A673 (cell line): ENCODE data around the gene MKNK2. TPM values are rescaled to one million over a fixed set of nuclear protein-coding genes. Genes with fewer than 3 reads are reported as not detected.

Experiments
- BruUV-seq: library from RNA; stranded (reverse); fragments of 400-500 nt; replicated peaks from 2 replicates; lab custom pipeline; 2021; lab: Mats Ljungman, UMichigan
- CTCF ChIA-PET: fragments of 300-600 bp; sonication (Branson Sonifier 250); formaldehyde crosslinking; loops from one replicate; lab custom pipeline; 2022; ENCODE audit warnings: antibody characterized with exemption; lab: Charles Lee
- POLR2A ChIA-PET: fragments of 300-600 bp; sonication (Branson Sonifier 250); formaldehyde crosslinking; loops from one replicate; lab custom pipeline; 2022; ENCODE audit warnings: antibody characterized with exemption; ENCODE audit not compliant: low non-redundant PET; lab: Charles Lee
- DNase-seq: peaks from one replicate; pipeline ENCODE4 v3.0.0-alpha.2; 2015; ENCODE audit warnings: low spot score
- H3K27ac ChIP-seq: fragments of 200-600 bp; sonication (generic); 2 replicates; pipeline ENCODE4 v1.5.1; 2016; ENCODE audit warnings: mixed run types, low read depth, mild to moderate bottlenecking, mixed read lengths, antibody characterized with exemption, low read length; ENCODE audit not compliant: poor library complexity, severe bottlenecking
- H3K27me3 ChIP-seq: fragments of 200-600 bp; sonication (generic); replicated peaks from 2 replicates; pipeline ENCODE4 v1.6.1; 2017; ENCODE audit warnings: mixed run types, low read depth, mild to moderate bottlenecking, mixed read lengths, antibody characterized with exemption, low read length; ENCODE audit not compliant: insufficient read depth, poor library complexity
- H3K36me3 ChIP-seq: fragments of 200-600 bp; sonication (generic); 2 replicates; pipeline ENCODE4 v1.6.1; 2016; ENCODE audit warnings: mixed run types, mild to moderate bottlenecking, mixed read lengths, antibody characterized with exemption, low read length; ENCODE audit not compliant: insufficient read depth, poor library complexity, severe bottlenecking
- H3K4me1 ChIP-seq: fragments of 200-600 bp; sonication (generic); 2 replicates; pipeline ENCODE4 v1.6.1; 2017; ENCODE audit warnings: mixed run types, mild to moderate bottlenecking, mixed read lengths, antibody characterized with exemption, low read length; ENCODE audit not compliant: insufficient read depth, poor library complexity, severe bottlenecking
- H3K4me3 ChIP-seq: fragments of 200-600 bp; sonication (generic); 2 replicates; pipeline ENCODE4 v1.5.1; 2016; ENCODE audit warnings: low read depth, mixed run types, mild to moderate bottlenecking, mixed read lengths, low read length; ENCODE audit not compliant: poor library complexity, severe bottlenecking
- H3K9me3 ChIP-seq: fragments of 200-600 bp; sonication (generic); 2 replicates; pipeline ENCODE4 v1.6.1; 2016; ENCODE audit warnings: mixed run types, low read depth, mild to moderate bottlenecking, mixed read lengths, antibody characterized with exemption, low read length; ENCODE audit not compliant: poor library complexity, severe bottlenecking
- CTCF ChIP-seq: fragments of 300-800, 200-600 bp; sonication (generic); conservative IDR thresholded peaks from 2 replicates; pipeline ENCODE4 v1.5.1; 2017; ENCODE audit warnings: low read depth, mild to moderate bottlenecking, antibody characterized with exemption, low read length, moderate library complexity, mixed read lengths
- EZH2 ChIP-seq: fragments of 200-600 bp; sonication (generic); IDR thresholded peaks from 2 replicates; pipeline ENCODE4 v1.6.1; 2017; ENCODE audit warnings: borderline replicate concordance, low read depth, mild to moderate bottlenecking, mixed read lengths, antibody characterized with exemption, low read length; ENCODE audit not compliant: poor library complexity, severe bottlenecking
- intact Hi-C: fragments of 100-400 bp; cut with micrococcal nuclease; formaldehyde crosslinking; loops from one replicate; pipeline ENCODE4 v1.10.0; 2022; ENCODE audit not compliant: unreplicated experiment
- total RNA-seq: library from RNA; stranded (reverse); gene quantifications from 2 replicates; pipeline ENCODE4 v1.2.3, GENCODE V29; 2021

MKNK2 gene
- total RNA-seq, 1 experiment from 2014 or later = 106 TPM

- intact Hi-C loops = no loop called here
- no peaks in the 10 kb centered on the region for H3K27me3 ChIP-seq
- ChIA-PET POLR2A (interaction anchor here (0.5 kb wide), 1 partner anchor 1099 kb away, joined by 5 read pairs; no protein-coding TSS in a partner anchor), CTCF (no interaction called here)
- BruUV-seq = TSS peak; percentile 35
- no peak overlapping the region for H3K4me3 ChIP-seq
- no peak for DNase-seq
- H3K9me3 ChIP-seq = peaks cover 6% of the 10 kb centered on the region
- no peak overlapping the region for H3K27ac ChIP-seq
- peaks cover 24% of the 10 kb centered on the region for H3K4me1 ChIP-seq
- H3K36me3 ChIP-seq = peaks cover 36% of the 10 kb centered on the region
- TF ChIP-seq CTCF (no peak), EZH2 (no peak)
Measured at GRCh38 chr19:2037651-2038255, 13.3 kb downstream of the MKNK2 start.

GRCh38 chr19:2036424-2036823 lies 14.6 kb downstream of the MKNK2 start:
- Histone ChIP-seq H3K4me3 (no peak overlapping the region), H3K27ac (no peak overlapping the region), H3K27me3 (no peaks in the 10 kb centered on the region), H3K36me3 (peaks cover 31% of the 10 kb centered on the region), H3K4me1 (peaks cover 27% of the 10 kb centered on the region), H3K9me3 (peaks cover 6% of the 10 kb centered on the region)
- no peak for DNase-seq
- intact Hi-C loops = no loop called here
- no TSS peak for BruUV-seq
- TF ChIP-seq EZH2 (no peak), CTCF (no peak)
- CTCF ChIA-PET = no interaction called here
- POLR2A ChIA-PET = interaction anchor here (0.6 kb wide), 1 partner anchor 7 kb away, joined by 5 read pairs; no protein-coding TSS in a partner anchor

GRCh38 chr19:2035590-2035991 lies 15.5 kb downstream of the MKNK2 start:
- Histone ChIP-seq H3K27me3 (no peaks in the 10 kb centered on the region), H3K4me3 (no peak overlapping the region), H3K4me1 (peaks cover 20% of the 10 kb centered on the region), H3K9me3 (peaks cover 6% of the 10 kb centered on the region), H3K27ac (no peak overlapping the region), H3K36me3 (peaks cover 22% of the 10 kb centered on the region)
- intact Hi-C loops = no loop called here
- no peak for DNase-seq
- ChIA-PET CTCF (no interaction called here), POLR2A (interaction anchor here (0.6 kb wide), 1 partner anchor 8 kb away, joined by 5 read pairs; no protein-coding TSS in a partner anchor)
- TF ChIP-seq CTCF = no peak
- TF ChIP-seq EZH2 = no peak
- BruUV-seq = no TSS peak
